Measurements from ENCODE around the gene CELF2.

The CELF2 gene

GRCh38 chr10:11023009-11023953, 5.6 kb downstream of the CELF2 start:
- DNase-seq: no peak

- no peak for DNase-seq
These were observed 6.9 kb downstream of the CELF2 start for GRCh38 chr10:11024596-11024995.

- DNase-seq: no peak
These were observed 8.3 kb downstream of the CELF2 start for GRCh38 chr10:11025978-11026377.

- DNase-seq: no peak
These were observed 9.1 kb downstream of the CELF2 start for GRCh38 chr10:11026773-11027172.

- no peak for DNase-seq
These were observed 17.1 kb downstream of the CELF2 start for GRCh38 chr10:11034762-11035161.

- no peak for DNase-seq
These were observed 17.8 kb downstream of the CELF2 start for GRCh38 chr10:11035301-11035991.

GRCh38 chr10:11036424-11037011, 18.8 kb downstream of the CELF2 start:
- no peak for DNase-seq

GRCh38 chr10:11037991-11038390, 20.3 kb downstream of the CELF2 start:
- no peak for DNase-seq

- no peak for DNase-seq
These were observed 24.7 kb downstream of the CELF2 start for GRCh38 chr10:11042357-11042756.

GRCh38 chr10:11043039-11043438, 25.4 kb downstream of the CELF2 start:
- no peak for DNase-seq

- DNase-seq: no peak
These were observed 25.9 kb downstream of the CELF2 start for GRCh38 chr10:11043446-11044127.

GRCh38 chr10:11045487-11045886, 27.8 kb downstream of the CELF2 start:
- no peak for DNase-seq

- no peak for DNase-seq
These were observed 28.5 kb downstream of the CELF2 start for GRCh38 chr10:11045995-11046775.

GRCh38 chr10:11046776-11047160, 29.1 kb downstream of the CELF2 start:
- no peak for DNase-seq

GRCh38 chr10:11048707-11049278, 31.1 kb downstream of the CELF2 start:
- DNase-seq: no peak

- no peak for DNase-seq
These were observed 32.1 kb downstream of the CELF2 start for GRCh38 chr10:11049806-11050205.

GRCh38 chr10:11050301-11051287, 32.9 kb downstream of the CELF2 start:
- DNase-seq: no peak

- DNase-seq: no peak
These were observed 39.3 kb downstream of the CELF2 start for GRCh38 chr10:11057018-11057417.

GRCh38 chr10:11057448-11057847, 39.8 kb downstream of the CELF2 start:
- no peak for DNase-seq

GRCh38 chr10:11057994-11058393, 40.3 kb downstream of the CELF2 start:
- DNase-seq: no peak

GRCh38 chr10:11058965-11059364, 41.3 kb downstream of the CELF2 start:
- no peak for DNase-seq

All from DMS 273 treated with DMSO at 0.1 percent for 48 hours (cell line).